ENCODE results near the gene LIN7B.

GRCh38 chr19:49085020-49085867 lies 28.9 kb upstream of the LIN7B start, which contains the start of gene SNRNP70:
- no peak for TF ChIP-seq CTCF (IDR thresholded peaks at IDR 0.05)
- no peak for TF ChIP-seq JUND (IDR thresholded peaks at IDR 0.05)
- TF ChIP-seq RCOR1 (IDR thresholded peaks at IDR 0.05; ENCODE audit: low read length), result no peak; the same call in 1 of the 2 replicates
- peak; percentile 83 for TF ChIP-seq POLR2AphosphoS5 (IDR thresholded peaks at IDR 0.05; ENCODE audit: low read depth, low read length)
- TF ChIP-seq TAF1 (IDR thresholded peaks at IDR 0.05; ENCODE audit: borderline replicate concordance, low read depth, low read length), result peak; percentile 97
- peak; percentile 98 for TF ChIP-seq CHD2 (IDR thresholded peaks at IDR 0.05; ENCODE audit: low read length, partially characterized antibody)
